Erythroblast (primary cell): ENCODE measurements around the gene EHBP1L1.

Experiments used
- GATA1 ChIP-seq: IDR thresholded peaks from 2 replicates; pipeline ENCODE4 v1.6.1; 2011; ENCODE audit warnings: low read depth, mild to moderate bottlenecking, control low read depth, low read length, moderate library complexity
- POLR2A ChIP-seq: IDR thresholded peaks from 2 replicates; pipeline ENCODE4 v1.6.1; 2011; ENCODE audit warnings: mild to moderate bottlenecking, low read length

GRCh38 chr11:65578134-65578533, 2.3 kb downstream of the EHBP1L1 start:
- no peak for TF ChIP-seq POLR2A
- no peak for TF ChIP-seq GATA1
